Activated effector memory CD4-positive, alpha-beta T cell treated with Interleukin-2 at 50 U/mL for 16 hours (primary cell): Measurements from ENCODE around the gene BHLHE40.
"Not testable (repeated sequence)": the region's sequence is repeated elsewhere in the genome, so short reads cannot be mapped to it uniquely, and the experiment has no call there.

Source experiments
- DNase-seq: peaks from one replicate; pipeline ENCODE4 v3.0.0-alpha.2; 2020

The BHLHE40 gene

DNA sequence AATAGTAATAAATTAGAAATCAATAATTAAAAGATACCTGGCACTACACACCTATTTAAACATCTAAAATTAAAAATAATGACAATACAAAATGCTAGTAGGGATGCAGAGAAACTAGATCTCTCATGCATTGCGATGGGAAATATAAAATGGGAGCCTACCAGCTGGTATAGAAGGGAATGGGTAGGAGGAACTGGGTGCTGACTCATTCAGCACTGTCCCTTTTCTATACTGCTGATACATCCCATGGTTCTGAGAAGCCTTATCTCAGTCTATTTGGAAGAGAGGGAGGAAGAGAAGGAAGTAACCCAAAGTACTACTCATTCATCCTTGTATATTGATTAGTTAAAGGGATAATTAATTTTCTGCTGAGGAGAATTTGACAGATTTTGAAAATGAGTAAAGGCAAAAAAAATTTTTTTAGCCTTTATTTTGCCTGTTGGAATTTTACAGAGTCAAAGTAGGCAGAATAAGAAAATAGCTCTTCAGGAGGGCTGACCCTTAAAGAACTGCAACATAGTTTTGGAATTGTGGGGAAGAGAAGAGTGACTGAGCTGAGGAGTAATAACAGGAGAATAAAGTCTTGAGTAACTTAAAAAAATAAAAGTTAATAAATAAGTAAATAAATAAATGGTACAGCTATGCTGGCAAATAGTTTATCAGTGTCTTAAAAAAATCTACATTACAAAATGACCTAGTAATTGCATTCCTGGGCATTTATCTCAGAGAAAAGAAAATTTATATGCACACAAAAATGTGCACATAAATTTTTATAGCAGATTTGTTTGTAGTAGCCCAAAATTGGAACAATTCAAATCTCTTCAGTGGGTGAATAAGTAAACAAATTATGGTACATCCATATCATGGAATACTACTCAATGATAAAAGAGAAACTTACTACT is 15.3 kb upstream of the BHLHE40 start:
- DNase-seq, result no peak

DNA sequence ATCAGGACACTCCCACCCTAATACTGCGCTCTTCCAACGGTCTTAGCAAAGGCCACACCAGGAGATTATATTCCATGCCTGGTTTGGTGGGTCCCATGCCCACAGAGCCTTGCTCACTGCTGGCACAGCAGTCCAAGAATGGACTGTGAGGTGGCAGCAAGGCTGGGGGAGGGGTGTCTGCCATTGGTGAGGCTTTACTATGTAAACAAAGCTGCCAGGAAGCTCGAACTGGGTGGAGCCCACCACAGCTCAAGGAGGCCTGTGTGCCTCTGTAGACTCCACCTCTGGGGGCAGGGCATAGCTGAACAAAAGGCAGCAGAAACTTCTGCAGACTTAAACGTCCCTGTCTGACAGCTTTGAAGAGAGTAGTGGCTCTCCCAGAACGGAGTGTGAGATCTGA is 13.2 kb upstream of the BHLHE40 start:
- DNase-seq, result peak; percentile 55

DNA sequence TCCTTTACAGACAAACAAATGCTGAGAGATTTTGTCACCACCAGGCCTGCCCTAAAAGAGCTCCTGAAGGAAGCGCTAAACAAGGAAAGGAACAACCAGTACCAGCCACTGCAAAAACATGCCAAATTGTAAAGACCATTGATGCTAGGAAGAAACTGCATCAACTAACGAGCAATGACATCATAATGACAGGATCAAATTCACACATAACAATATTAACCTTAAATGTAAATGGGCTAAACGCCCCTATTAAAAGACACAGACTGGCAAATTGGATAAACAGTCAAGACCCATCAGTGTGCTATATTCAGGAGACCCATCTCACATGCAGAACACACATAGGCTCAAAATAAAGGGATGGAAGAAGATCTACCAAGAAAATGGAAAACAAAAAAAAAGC is 11.6 kb upstream of the BHLHE40 start:
- DNase-seq, result not testable (repeated sequence)

DNA sequence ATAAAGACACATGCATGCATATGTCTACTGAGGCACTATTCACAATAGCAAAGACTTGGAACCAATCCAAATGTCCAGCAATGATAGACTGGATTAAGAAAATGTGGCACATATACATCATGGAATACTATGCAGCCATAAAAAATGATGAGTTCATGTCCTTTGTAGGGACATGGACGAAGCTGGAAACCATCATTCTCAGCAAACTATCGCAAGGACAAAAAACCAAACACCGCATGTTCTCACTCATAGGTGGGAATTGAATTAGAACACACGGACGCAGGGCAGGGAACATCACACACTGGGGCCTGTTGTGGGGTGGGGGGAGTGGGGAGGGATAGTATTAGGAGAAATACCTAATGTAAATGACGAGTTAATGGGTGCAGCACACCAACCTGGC is 7.8 kb upstream of the BHLHE40 start:
- DNase-seq, result not testable (repeated sequence)

GRCh38 chr3:4971838-4972237 is 7.4 kb upstream of the BHLHE40 start:
- no peak for DNase-seq

DNA sequence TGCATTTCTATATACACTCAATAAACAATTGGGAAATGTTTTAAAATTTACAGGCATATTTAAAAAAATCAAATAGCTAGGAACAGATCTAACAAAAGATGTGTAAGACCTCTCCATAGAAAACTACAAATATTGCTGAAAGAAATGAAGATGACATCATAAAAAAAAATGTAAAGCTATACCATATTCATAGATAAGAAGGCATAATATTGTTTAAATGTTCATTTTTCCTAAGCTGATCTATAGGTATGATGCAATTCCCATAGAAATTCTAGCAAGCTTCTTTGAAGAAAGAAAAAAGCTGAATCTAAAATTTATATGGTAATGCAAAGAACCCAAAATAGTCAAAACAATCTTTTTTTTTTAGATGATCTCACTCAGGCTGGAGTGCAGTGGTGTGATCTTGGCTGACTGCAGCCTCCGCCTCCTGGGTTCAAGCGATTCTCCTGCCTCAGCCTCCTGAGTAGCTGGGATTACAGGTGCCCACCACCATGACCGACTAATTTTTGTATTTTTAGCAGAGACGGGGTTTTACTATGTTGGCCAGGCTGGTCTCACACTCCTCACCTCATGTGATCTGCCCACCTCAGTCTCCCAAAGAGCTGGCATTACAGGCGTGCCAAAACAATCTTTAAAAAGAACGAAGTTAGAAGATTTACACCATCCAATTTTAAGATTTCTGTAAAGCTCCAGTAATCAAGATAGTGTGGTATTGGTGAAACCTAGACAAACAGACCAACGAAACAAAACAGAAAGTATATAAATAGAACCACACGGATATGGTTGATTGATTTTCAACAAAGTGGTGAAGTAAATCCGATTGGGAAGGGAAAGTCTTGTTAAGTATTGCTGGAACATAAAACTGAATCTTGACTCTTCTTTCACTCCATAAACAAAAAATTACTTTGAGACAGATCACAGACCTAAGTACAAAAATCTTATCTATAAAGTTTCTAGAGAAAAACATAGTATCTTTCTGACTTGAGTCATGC is 6.3 kb upstream of the BHLHE40 start:
- DNase-seq, result no peak

DNA sequence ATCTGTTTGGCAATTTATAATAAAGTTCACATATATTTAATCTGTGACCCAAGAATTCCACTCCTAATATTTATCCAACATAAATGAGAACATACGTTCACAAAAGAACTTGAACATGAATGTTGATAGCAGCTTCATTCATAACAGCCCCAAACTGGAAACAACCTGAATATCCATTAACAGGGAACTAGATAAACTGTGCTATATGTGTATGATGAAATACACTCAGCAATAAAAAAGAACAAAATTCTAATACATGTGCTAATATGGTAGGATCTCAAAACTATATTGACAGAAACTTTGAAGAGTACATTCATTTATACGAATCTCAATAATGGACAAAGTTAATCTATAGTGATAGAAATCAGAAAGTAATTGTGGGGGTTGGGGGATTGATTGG is 5.1 kb upstream of the BHLHE40 start:
- DNase-seq, result no peak

- DNase-seq, result peak; percentile 27
These were observed 3.1 kb upstream of the BHLHE40 start for GRCh38 chr3:4976109-4976508.

DNA sequence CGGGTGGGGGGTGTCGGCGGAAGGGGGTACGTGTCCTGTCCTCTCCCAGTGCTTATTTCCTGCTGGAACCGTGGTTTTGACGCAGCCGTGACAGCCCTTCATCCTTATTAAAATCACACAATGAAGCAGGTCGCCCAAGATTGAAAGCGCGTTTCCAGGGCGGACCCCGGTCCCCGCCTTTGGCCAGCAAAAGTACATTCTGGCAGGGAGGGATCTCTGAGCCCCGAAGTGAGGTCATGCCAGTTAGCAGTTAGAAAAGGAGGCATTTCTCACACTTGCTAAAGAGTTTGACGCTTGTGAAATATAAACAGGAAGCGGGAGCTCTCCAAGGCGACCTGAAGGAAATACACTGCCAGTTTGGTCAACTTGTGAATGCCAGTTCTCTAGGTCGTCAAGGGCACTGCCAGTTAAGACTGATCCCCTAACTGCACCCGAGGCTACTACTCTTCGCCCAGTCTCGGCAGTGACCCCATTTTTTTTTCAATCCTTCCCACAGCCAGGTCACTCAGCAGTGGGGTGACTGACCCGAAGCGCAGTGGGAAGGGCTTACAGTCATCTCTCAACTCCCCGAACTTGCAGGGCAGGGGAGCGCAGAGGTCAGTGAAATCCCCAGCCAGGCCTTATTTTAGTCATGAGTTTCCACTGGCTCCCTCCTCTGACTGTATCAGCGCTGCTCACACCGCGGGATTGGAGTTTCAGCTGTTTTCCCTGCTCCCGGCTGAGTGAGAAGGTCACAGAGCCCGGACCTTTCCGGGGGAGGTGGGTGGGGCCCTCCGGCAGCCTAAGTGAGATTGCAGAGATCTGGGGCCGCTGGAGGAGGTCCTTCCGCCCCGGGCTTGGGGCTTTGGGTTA is 2.0 kb upstream of the BHLHE40 start:
- peak; percentile 50 for DNase-seq

GRCh38 chr3:4977853-4978203 is 1.4 kb upstream of the BHLHE40 start:
- DNase-seq, result no peak

DNA sequence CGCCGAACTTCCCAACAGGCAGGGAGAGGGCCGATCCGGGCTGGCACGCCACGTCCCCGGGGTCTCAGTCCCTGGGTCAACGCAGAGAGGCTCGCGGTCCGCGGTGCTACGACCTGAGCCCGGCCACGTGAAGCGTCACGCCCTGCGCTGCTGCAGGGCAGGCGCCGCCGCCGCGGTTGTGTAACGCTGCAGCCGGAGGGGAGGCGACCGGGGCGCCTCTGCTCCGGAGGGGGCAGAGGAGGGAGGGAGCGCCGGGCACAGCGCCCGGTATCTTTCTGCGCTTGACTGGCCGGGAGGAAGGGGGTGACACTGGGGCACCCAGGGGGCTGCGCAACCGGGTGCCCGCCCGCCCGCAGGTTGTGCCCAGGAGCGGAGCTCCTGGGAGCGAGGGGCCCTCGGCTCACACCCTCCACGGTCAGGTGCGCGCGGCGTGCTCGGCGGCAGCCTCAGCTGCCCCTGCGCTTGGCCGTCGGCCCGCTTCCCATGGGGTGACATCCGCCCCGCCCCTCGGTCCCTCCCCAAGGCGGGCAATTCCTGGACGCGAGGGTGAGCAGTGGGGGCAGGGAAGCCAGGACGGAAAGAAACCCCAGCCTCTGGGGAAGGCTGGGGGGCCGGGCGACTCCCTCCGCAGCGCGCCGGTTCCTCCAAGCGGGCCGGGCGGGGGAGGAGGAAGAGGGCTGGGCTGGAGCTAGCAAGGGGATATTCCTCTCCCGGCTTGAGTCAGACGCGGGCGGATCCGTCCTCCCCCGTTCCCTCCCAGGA is 852 bp upstream of the BHLHE40 start:
- DNase-seq, result peak; percentile 67

DNA sequence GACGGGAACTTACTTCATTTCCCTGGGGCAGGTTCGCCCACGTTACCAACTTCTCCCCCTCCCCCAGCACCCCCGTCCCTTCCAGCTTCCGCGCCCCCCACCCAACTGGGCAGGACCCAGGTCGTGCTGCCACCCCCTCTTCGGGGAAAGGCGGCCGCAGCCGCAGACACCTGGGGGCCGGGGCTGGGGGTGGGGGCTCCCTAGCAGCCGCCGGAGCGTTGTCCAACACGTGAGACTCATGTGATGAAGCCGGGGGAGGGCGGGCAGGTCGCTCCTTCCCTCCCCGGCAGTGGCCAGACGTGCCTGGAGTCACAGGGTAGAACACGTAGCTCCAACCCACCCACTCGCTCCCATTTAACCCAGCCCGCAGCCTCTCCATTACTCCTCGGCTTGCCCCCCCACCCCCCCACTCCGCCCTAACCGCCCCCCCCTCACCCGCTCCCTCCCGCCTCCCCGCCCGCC is 240 bp upstream of the BHLHE40 start:
- DNase-seq, result peak; percentile 89

- DNase-seq, result peak; percentile 87
These were observed 1.3 kb downstream of the BHLHE40 start for GRCh38 chr3:4980229-4981203.

GRCh38 chr3:4981294-4981664 is 2.0 kb downstream of the BHLHE40 start:
- no peak for DNase-seq

GRCh38 chr3:4981665-4982494 is 2.6 kb downstream of the BHLHE40 start:
- no peak for DNase-seq

DNA sequence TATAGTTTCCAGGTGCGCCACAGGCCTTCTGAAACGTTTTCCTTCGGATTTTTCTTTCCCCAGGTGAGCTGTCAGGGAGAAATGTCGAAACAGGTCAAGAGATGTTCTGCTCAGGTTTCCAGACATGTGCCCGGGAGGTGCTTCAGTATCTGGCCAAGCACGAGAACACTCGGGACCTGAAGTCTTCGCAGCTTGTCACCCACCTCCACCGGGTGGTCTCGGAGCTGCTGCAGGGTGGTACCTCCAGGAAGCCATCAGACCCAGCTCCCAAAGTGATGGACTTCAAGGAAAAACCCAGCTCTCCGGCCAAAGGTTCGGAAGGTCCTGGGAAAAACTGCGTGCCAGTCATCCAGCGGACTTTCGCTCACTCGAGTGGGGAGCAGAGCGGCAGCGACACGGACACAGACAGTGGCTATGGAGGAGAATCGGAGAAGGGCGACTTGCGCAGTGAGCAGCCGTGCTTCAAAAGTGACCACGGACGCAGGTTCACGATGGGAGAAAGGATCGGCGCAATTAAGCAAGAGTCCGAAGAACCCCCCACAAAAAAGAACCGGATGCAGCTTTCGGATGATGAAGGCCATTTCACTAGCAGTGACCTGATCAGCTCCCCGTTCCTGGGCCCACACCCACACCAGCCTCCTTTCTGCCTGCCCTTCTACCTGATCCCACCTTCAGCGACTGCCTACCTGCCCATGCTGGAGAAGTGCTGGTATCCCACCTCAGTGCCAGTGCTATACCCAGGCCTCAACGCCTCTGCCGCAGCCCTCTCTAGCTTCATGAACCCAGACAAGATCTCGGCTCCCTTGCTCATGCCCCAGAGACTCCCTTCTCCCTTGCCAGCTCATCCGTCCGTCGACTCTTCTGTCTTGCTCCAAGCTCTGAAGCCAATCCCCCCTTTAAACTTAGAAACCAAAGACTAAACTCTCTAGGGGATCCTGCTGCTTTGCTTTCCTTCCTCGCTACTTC is 3.8 kb downstream of the BHLHE40 start:
- DNase-seq, result no peak

DNA sequence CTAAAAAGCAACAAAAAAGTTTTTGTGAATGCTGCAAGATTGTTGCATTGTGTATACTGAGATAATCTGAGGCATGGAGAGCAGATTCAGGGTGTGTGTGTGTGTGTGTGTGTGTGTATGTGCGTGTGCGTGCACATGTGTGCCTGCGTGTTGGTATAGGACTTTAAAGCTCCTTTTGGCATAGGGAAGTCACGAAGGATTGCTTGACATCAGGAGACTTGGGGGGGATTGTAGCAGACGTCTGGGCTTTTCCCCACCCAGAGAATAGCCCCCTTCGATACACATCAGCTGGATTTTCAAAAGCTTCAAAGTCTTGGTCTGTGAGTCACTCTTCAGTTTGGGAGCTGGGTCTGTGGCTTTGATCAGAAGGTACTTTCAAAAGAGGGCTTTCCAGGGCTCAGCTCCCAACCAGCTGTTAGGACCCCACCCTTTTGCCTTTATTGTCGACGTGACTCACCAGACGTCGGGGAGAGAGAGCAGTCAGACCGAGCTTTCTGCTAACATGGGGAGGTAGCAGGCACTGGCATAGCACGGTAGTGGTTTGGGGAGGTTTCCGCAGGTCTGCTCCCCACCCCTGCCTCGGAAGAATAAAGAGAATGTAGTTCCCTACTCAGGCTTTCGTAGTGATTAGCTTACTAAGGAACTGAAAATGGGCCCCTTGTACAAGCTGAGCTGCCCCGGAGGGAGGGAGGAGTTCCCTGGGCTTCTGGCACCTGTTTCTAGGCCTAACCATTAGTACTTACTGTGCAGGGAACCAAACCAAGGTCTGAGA is 4.7 kb downstream of the BHLHE40 start:
- peak; percentile 77 for DNase-seq

DNA sequence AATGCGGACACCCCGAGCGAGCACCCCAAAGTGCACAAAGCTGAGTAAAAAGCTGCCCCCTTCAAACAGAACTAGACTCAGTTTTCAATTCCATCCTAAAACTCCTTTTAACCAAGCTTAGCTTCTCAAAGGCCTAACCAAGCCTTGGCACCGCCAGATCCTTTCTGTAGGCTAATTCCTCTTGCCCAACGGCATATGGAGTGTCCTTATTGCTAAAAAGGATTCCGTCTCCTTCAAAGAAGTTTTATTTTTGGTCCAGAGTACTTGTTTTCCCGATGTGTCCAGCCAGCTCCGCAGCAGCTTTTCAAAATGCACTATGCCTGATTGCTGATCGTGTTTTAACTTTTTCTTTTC is 5.3 kb downstream of the BHLHE40 start:
- DNase-seq, result no peak
